HepG2 (cell line): ENCODE measurements around the gene SSTR5. TPM values are rescaled to one million over a fixed set of nuclear protein-coding genes. Genes with fewer than 3 reads are reported as not detected.

ENCODE experiments used
- ATF3 ChIP-seq: sonication (generic); formaldehyde crosslinking; IDR thresholded peaks from 2 replicates; pipeline ENCODE4 v1.4.0; 2020; ENCODE audit warnings: missing genetic modification reagents
- MTERF4 ChIP-seq: sonication (generic); formaldehyde crosslinking; IDR thresholded peaks from 2 replicates; pipeline ENCODE4 v1.8.0; 2023; ENCODE audit warnings: mild to moderate bottlenecking, missing genetic modification reagents
- SCMH1 ChIP-seq: sonication (generic); formaldehyde crosslinking; IDR thresholded peaks from 2 replicates; pipeline ENCODE4 v1.9.0; 2021; ENCODE audit warnings: missing genetic modification reagents, mild to moderate bottlenecking, borderline replicate concordance
- ZBTB40 ChIP-seq, 2 experiments: fragments of 450-650 bp in 1 of 2; sonication (generic) in 1 of 2; formaldehyde crosslinking in 1 of 2; IDR thresholded peaks; 2 replicates each; pipeline versions ENCODE4 v1.6.1 to v1.8.0; 2016 to 2022; ENCODE audit warnings: antibody characterized with exemption in 1 of 2, mild to moderate bottlenecking in 1 of 2, missing genetic modification reagents in 1 of 2
- ZNF687 ChIP-seq: sonication (generic); formaldehyde crosslinking; IDR thresholded peaks from 2 replicates; pipeline ENCODE4 v1.5.1; 2020; ENCODE audit warnings: mild to moderate bottlenecking, missing genetic modification reagents, moderate library complexity
- polyA plus RNA-seq, 8 experiments: library from polyadenylated mRNA; depleted of rRNA in 3 of 8; stranded (reverse) in 7 of 8; unstranded in 1 of 8; fragments of >200 nt; fragmentation: Illumina TruSeq in 4 of 8; extraction: Trizol in 4 of 8; gene quantifications; 2 replicates each; pipeline versions ENCODE4 v1.2.1 to v1.2.3, GENCODE V29; 2011 to 2016; ENCODE audit warnings: low read depth in 4 of 8, missing spikeins in 1 of 8, mixed read lengths in 1 of 8; ENCODE audit not compliant: insufficient read depth in 1 of 8
- total RNA-seq, 5 experiments: library from RNA; depleted of rRNA; stranded (reverse); fragments of >200 nt; fragmentation: Illumina TruSeq; extraction: Trizol; gene quantifications; 2 replicates each; pipeline ENCODE4 v1.2.3, GENCODE V29; 2016; ENCODE audit warnings: low read depth in 1 of 5

Gene SSTR5
- total and polyA plus RNA-seq, 2 of the 13 experiments (the other 11 are each of a cell fraction or from before 2014, with no cell fraction given): 0.20 to 0.49 TPM

- TF ChIP-seq ZNF687 (CRISPR knock-in tag): peak; percentile 90
- TF ChIP-seq MTERF4: no peak
- peak; percentile 72 for TF ChIP-seq ATF3 (CRISPR knock-in tag)
- no peak for TF ChIP-seq ZBTB40 (IDR thresholded peaks at IDR 0.05)
- TF ChIP-seq ZBTB40 (CRISPR knock-in tag; IDR thresholded peaks at IDR 0.05): no peak
- TF ChIP-seq SCMH1 (CRISPR knock-in tag): no peak
These were observed 4.4 kb downstream of the SSTR5 start (continued) for GRCh38 chr16:1076801-1077576.
